GDM1 (cell line): Measurements from ENCODE around the gene GLIS1.

Source experiments
- DNase-seq: peaks from one replicate; lab custom pipeline; 2025; lab: John Stamatoyannopoulos, UW

GLIS1 gene

DNA sequence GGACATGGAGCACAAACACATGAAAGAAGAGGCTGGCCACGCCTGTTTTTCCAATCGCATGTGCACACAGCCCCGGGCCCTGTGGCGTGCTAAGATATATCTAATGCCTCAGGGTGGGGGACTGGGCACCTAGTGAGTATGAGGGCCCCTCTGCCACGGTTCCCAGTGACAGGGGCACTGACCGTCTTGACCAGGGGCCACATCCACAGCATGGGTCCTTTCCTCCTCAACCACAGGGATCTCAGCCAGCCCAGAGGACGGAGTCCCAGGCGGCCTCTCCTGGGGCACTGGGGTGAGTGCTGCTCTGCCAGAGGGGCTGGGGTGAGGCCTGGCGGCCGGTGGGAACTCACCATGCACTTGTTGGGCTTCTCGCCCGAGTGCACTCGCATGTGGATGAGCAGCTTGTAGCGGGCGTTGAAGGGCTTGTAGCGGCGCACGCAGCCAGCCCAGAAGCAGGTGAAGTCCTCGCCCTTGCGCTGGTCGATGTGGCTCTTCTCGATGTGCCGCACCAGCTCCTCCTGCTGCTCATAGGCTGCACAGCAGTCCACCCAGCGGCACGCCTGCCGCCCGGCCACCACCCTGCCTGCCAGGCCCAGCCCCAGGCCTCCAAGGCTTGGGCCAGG, 145.1 kb downstream of the GLIS1 start:
- DNase-seq: no peak

GRCh38 chr1:53592985-53593757, 145.8 kb downstream of the GLIS1 start:
- no peak for DNase-seq

DNA sequence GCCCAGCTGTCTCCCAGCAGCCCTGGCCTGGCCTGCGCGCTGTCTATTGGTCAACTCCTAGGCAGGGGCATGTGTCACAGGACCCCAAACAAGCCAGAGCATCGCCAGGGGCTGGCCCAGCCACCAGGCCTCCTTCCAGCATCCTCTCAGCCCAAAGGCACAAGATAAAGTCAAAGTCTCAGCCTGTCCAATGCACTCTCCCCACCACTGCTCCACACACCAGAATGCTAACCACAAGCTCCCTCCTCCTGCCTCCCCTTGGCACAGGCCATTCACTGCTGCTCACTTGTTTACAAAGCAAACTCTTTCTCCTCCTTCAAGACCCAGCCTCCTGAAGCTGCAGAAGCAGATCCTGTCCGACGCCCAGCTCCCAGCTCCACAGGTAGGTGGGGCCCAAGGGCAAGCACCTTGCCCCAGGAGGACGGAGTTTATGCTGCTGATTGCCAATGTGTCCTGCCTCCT, 146.4 kb downstream of the GLIS1 start:
- no peak for DNase-seq

- DNase-seq: no peak
Measured at GRCh38 chr1:53591924-53592323, 147.0 kb downstream of the GLIS1 start.

- no peak for DNase-seq
Measured at GRCh38 chr1:53590531-53591515, 148.1 kb downstream of the GLIS1 start.

- no peak for DNase-seq
Measured at GRCh38 chr1:53590104-53590503, 148.9 kb downstream of the GLIS1 start.

GRCh38 chr1:53589043-53589887, 149.7 kb downstream of the GLIS1 start:
- no peak for DNase-seq

DNA sequence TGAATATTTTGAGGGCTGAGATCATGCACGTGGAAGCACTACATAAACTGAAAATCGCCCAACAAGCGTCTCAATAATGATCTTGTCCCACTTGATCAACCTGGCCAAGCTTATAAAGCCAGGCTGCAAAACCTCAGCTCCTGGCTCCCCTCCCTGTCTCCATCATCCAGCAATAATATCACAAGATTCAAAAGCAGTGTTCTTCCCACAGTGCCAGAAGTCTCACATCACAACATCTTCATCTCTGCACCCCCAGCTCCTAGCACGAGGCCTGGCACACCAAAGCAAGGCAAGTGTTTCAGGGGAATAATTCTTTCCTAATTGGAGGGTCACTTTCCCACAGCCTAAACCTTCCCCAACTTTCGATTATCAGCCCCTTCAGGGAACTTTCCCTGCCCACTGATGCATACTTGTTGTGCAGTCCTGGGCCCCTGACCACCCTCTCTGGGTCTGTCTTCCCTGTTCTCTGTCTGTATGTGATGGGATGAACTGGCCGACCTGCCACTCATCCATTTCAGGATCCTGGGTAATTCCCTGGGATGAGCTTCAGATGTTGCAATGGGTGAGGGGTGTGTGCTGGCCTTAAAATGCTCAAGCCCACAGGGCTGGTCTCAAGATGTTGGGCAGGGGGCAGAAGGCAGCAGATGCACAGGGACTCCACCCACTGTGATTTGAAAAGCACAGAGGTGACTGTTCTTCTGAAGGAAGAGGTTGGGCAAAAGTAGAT, 150.7 kb downstream of the GLIS1 start:
- no peak for DNase-seq

DNA sequence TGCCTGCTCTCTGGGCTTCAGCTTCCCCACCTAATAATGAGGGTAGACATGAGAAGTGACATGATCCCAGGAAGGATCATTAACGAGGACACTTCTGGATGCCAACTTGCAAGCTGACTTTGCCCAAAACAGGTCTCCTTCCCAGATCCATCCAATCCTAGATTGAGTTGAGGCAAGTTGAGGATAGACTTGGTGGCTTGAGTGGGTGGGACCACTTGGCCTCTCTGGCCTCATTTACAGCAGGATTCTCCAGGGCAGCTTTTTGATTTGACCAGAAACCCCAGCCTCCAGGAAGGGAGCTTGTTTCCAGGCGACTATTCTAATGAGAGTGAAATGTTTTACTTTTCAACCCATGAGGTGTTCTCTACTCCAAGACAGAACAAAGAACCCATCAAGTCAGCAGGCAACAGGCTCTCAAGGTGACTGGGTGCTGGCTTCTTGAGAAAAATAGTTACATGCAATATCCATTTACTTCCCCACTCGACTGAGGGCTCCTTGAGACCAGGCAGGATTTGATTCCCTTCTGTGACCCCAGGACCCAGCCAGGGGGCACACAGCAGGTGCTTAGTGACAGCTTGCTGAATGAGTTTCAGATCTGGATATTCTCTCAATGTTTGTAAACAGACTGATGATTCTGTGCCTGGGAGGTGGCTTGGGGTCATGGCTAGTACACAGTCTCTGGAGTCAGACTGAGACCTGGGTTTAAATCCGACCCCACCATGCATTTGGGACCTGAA, 151.5 kb downstream of the GLIS1 start:
- DNase-seq: no peak

- DNase-seq: no peak
Measured at GRCh38 chr1:53586765-53587164, 152.2 kb downstream of the GLIS1 start.

GRCh38 chr1:53585565-53585964, 153.4 kb downstream of the GLIS1 start:
- no peak for DNase-seq

GRCh38 chr1:53585129-53585528, 153.8 kb downstream of the GLIS1 start:
- DNase-seq: peak; percentile 16

DNA sequence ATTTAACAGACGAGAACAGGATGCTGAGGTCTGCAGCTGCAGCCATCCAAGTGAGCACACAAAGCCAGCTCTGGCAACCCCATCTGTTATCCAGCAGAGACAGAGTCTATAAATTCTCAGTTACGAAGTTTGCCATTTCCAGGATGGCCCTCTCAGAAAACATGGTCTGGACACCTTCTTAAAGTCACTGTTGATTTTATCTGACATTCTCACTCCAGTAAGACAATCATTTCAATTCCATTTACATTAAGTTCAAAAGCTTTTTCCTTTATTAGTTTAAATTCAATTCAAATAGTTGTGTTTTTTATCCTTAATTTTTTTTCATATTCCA, 154.2 kb downstream of the GLIS1 start:
- no peak for DNase-seq

- DNase-seq: no peak
Measured at GRCh38 chr1:53583868-53584776, 154.8 kb downstream of the GLIS1 start.

GRCh38 chr1:53583021-53583867, 155.7 kb downstream of the GLIS1 start:
- no peak for DNase-seq

GRCh38 chr1:53582211-53583020, 156.5 kb downstream of the GLIS1 start:
- no peak for DNase-seq

- no peak for DNase-seq
Measured at GRCh38 chr1:53581476-53581875, 157.5 kb downstream of the GLIS1 start.
